ENCODE measurements around the gene AIFM1. TPM values are rescaled to one million over a fixed set of nuclear protein-coding genes. Genes with fewer than 3 reads are reported as not detected.

AIFM1 gene
- total RNA-seq, 1 experiment from 2014 or later: 24.4 TPM

DNA sequence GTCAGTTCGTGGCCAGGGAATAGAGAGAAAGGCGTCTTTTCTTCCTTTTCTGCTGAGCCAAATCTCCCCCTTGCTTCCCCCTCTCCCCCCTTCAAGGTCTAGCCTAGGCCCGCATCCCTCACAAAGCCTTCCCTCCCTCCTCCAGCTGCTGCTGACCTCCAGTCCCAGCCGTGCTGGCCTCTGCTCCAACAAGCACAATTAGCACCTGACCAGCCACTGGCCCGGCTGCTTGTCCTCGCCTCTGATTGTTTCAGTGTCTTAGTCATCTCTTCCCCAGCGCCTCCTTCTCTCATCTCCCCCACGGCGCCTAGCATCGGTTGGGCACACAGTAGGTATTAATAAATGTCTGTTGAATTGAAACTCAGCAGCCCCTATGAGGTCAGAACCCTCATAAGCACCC is 59.6 kb downstream of the AIFM1 start:
- Histone ChIP-seq H3K36me3 (peaks cover 24% of the 10 kb centered on the region), H3K4me3 (no peak overlapping the region), H3K27me3 (replicated peaks) (no peaks in the 10 kb centered on the region), H3K9me3 (replicated peaks) (no peaks in the 10 kb centered on the region), H3K4me1 (replicated peaks) (peaks cover 72% of the 10 kb centered on the region), H3K27ac (0 out of 2 replicates have a peak overlapping the region, but pooled peaks have one; percentile 21)
- DNase-seq (ENCODE audit: low read depth in 1 of 2, low spot score in 2 of 2): peak in 1 of 2 experiments; percentile 56

DNA sequence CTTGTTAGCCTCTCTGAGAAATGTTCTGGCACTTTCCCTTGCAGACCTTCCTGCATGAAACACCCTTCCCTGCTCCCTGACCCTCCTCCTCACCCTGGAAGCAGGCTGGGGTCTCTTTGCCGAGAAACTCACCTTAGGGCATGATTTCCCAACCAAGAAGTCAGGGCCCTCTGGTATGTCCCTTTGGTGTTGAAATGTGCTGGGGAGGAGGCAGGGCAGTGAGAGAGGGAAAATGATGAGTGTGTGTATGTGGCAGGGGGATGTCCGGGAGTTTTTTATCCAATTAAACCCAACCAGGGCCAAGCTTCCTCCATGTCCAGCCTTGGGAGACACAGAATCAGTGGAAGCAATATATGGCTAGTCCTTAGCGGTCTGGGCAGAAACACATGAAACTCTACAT is 60.4 kb downstream of the AIFM1 start:
- H3K4me1 ChIP-seq (replicated peaks): peaks cover 77% of the 10 kb centered on the region
- H3K27ac ChIP-seq: peak overlapping the region; percentile 21; the same call in 1 of the 2 replicates
- H3K27me3 ChIP-seq (replicated peaks): no peaks in the 10 kb centered on the region
- no peak overlapping the region for H3K4me3 ChIP-seq
- H3K9me3 ChIP-seq (replicated peaks): no peaks in the 10 kb centered on the region
- DNase-seq (ENCODE audit: low read depth in 1 of 2, low spot score in 2 of 2): no peak
- H3K36me3 ChIP-seq: peaks cover 29% of the 10 kb centered on the region

DNA sequence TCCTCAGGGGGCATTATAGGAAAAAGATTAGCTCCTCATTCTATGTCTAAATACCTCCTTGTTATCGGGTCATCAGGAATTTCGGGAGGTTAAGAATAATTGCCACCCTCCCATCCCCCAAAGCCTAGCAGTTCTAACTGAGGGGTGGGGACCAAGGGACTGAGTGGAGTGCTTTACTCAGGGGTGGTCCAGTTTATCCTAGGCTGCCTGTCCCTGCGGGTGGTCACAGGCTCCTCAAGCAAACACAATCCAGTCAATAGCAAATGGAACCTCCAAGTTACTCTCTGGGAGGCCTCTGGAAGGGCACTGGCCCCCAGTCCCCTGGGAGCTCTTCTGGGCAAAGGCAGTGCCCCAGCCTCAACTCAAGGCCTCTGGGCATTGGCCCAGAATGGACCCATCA is 62.0 kb downstream of the AIFM1 start:
- DNase-seq (ENCODE audit: low read depth in 1 of 2, low spot score in 2 of 2): peak; percentile 84 to 87
- Histone ChIP-seq H3K36me3 (peaks cover 17% of the 10 kb centered on the region), H3K4me1 (replicated peaks) (peaks cover 71% of the 10 kb centered on the region), H3K27me3 (replicated peaks) (no peaks in the 10 kb centered on the region), H3K4me3 (no peak overlapping the region), H3K27ac (no peak overlapping the region), H3K9me3 (replicated peaks) (no peaks in the 10 kb centered on the region)

DNA sequence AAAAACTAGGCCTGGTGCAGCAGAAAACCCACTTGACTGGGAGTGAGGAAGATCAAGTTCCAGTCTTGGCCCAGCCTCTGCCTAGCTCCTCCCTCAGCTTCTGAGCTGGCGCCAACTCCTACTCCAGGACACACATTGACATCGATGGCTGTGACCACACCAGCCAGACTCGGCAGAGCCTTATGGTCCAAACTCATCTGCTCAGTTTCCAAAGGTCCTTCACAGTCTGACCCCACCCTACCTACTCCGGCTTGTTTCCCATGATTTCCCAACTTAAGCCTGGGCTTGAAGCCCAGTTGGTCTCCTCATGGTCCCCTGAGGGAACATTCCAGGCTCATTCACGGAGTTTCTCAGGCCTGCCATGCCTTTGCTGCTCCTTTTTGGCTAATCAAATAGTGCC is 65.5 kb downstream of the AIFM1 start:
- no peak for DNase-seq (ENCODE audit: low read depth in 1 of 2, low spot score in 2 of 2)
- H3K27ac ChIP-seq: no peak overlapping the region
- H3K4me3 ChIP-seq: no peak overlapping the region
- H3K27me3 ChIP-seq (replicated peaks): no peaks in the 10 kb centered on the region
- no peaks in the 10 kb centered on the region for H3K9me3 ChIP-seq (replicated peaks)
- H3K4me1 ChIP-seq (replicated peaks): peaks cover 41% of the 10 kb centered on the region
- H3K36me3 ChIP-seq: peaks cover 13% of the 10 kb centered on the region

DNA sequence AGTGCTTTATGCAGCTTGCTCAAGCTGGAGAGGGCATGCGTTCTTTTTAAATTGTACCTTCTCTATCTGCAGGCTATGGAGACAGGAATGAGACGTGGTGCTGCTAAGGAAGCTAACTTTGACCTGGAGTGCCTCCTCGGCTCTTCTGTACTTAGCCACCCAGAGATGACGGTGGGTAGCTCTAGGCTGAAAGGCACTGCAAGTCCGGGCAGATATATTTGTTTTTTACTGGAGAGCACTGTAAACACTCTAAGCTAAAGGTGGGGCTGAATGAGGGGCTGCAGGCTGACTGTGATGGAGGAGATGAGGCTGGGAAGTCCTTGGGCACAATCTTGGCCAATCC is 67.5 kb downstream of the AIFM1 start:
- Histone ChIP-seq H3K4me3 (no peak overlapping the region), H3K27me3 (replicated peaks) (no peaks in the 10 kb centered on the region), H3K36me3 (peaks cover 9% of the 10 kb centered on the region), H3K27ac (no peak overlapping the region), H3K9me3 (replicated peaks) (no peaks in the 10 kb centered on the region), H3K4me1 (replicated peaks) (peaks cover 21% of the 10 kb centered on the region)
- no peak for DNase-seq (ENCODE audit: low read depth in 1 of 2, low spot score in 2 of 2)

DNA sequence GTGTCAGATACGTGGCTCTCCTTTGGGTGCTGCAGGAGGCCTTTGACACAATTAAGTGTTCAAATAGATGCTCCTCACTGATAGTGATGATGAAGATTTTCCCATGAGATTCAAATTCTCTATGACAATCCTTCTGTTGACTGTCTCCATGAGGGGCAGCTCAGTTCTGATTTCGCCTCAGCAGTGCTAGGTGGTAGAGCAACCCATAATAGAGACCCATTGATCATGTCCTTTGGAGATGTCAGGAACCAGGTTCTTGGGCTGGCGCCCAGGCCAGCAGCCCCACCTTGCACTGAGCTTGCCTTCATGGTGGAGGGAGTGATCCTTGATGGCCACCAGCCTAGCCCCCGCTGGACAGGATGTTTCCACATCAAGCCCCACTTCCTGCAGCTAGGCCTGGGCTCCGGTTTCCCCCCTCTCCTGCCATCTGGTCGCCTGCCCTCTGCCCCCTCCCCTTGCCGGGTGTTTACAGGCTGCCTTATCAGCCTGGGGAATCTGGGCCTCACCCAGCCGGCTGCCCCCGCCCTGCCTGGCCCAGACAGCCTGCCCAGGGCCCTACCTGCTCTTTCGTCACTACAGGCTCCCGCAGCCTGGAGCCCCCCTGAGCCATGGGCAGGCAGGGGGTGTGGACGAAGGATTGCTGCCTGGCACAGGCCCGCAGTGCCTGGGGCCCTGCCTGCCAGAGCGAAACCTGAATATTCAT is 68.0 kb downstream of the AIFM1 start:
- Histone ChIP-seq H3K27ac (no peak overlapping the region), H3K9me3 (replicated peaks) (no peaks in the 10 kb centered on the region), H3K4me3 (no peak overlapping the region), H3K27me3 (replicated peaks) (no peaks in the 10 kb centered on the region), H3K36me3 (peaks cover 9% of the 10 kb centered on the region), H3K4me1 (replicated peaks) (peaks cover 16% of the 10 kb centered on the region)
- DNase-seq (ENCODE audit: low read depth in 1 of 2, low spot score in 2 of 2): no peak

DNA sequence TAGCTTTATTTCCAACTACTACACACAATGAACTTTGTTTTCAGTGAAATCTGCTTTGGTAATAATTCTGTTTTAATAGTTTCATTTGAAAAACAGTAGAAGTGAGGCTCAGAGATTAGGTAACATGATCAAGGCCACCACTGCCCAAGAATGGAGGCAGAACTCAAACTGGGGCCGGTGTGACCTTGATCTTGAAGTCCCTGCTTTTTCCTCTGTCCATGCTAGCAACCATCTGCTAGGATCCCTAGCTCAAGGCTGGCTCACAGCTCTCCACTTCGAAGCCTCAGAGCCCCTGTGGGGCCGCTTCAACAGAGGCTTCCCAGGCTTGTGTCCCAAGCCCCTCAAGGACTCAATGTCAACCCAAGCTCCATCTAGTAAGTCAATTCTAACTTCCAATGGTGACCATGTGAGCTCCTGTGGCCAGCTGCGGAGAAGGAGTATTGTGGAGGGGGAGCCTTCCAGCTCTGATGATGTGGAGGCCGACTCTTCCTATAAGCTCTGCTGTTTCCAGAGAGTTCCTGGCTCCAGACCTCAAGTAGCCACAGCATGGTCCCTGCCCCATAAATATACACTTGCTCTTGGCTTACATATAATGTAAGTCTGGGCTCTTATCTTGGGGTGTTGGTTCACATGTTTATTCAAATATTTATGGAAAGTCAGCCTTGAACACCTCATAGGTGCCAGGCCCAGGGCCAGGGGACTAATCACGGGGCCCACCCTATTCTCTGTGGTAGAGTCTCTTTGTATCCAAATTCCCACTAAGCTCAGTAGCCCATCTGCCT is 70.2 kb downstream of the AIFM1 start:
- DNase-seq (ENCODE audit: low read depth in 1 of 2, low spot score in 2 of 2): no peak
- Histone ChIP-seq H3K36me3 (no peaks in the 10 kb centered on the region; the same call in 1 of the 2 replicates), H3K27ac (no peak overlapping the region), H3K4me1 (replicated peaks) (peaks cover 8% of the 10 kb centered on the region), H3K9me3 (replicated peaks) (no peaks in the 10 kb centered on the region), H3K4me3 (no peak overlapping the region), H3K27me3 (replicated peaks) (no peaks in the 10 kb centered on the region)

DNA sequence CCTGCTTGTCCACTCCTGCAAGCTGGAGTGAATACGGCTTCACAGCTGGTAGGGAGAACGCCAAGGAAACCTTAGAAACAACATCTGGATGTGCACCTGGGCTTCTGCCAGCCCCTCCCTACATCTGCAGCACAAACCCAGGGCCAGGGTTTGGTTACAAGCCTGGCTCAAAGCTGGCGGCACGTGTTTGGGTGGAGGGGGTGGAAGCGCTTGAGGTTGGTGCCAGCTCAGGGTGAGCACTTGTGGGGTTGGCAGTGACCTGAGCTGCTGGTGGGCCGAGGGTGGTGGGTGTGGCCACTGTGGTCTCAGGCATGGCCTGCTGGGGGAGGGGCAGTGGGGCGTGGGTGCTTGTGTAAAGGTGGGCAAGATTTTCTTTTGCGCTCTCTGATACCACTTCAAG is 70.9 kb downstream of the AIFM1 start:
- no peaks in the 10 kb centered on the region; the same call in 1 of the 2 replicates for H3K36me3 ChIP-seq
- no peak overlapping the region for H3K4me3 ChIP-seq
- no peak for DNase-seq (ENCODE audit: low read depth in 1 of 2, low spot score in 2 of 2)
- H3K27me3 ChIP-seq (replicated peaks): no peaks in the 10 kb centered on the region
- no peaks in the 10 kb centered on the region for H3K9me3 ChIP-seq (replicated peaks)
- no peak overlapping the region for H3K27ac ChIP-seq
- H3K4me1 ChIP-seq (replicated peaks): peaks cover 12% of the 10 kb centered on the region

DNA sequence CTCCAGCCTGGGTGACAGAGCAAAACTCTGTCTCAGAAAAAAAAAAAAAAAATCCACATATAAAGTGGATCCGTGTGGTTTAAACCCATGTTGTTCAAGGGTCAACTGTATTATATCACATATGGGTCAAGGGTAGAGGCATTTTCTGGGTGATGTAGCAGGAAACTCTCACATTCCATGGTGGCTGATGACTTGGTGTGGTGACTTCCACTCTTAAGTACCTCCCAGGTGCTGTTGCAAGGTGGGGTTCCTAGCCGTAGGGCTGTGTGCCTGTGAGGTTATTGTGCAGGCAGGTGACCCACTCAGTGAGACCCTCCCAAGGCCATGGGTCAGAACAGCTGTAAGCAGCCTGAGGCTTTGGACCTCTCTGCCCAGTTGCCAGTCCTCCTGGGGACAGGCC is 72.4 kb downstream of the AIFM1 start:
- no peaks in the 10 kb centered on the region for H3K27me3 ChIP-seq (replicated peaks)
- DNase-seq (ENCODE audit: low read depth in 1 of 2, low spot score in 2 of 2): no peak
- H3K4me1 ChIP-seq (replicated peaks): peaks cover 23% of the 10 kb centered on the region
- no peak overlapping the region for H3K4me3 ChIP-seq
- no peak overlapping the region for H3K27ac ChIP-seq
- H3K9me3 ChIP-seq (replicated peaks): no peaks in the 10 kb centered on the region
- H3K36me3 ChIP-seq: no peaks in the 10 kb centered on the region

DNA sequence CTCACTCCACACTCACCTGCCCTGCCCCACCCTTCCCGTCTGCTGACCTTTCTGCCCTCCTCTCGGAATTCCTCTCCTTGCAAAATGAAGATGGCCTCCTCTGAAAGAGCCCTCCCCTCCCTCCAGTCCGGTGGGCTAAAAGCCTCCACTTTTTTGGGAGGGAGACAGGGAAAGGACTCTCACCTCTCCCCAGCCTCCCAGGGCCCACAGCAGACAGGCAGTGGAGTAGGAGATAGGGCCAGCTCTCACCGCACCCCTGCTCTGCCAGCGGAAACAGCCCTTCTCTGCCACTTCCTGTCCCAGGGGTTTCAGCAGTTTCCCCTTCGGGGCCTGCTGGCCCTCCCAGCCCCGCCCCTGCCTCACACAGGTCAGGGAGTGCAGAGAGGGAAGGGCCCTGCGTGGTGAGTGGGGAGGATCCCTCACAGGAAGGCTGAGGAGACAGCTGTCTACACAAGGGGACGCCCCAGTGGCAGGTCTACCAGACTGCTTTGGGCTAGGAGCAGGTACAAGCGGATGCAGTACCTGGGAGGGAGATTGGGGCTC is 73.6 kb downstream of the AIFM1 start:
- Histone ChIP-seq H3K27me3 (replicated peaks) (no peaks in the 10 kb centered on the region), H3K27ac (no peak overlapping the region), H3K9me3 (replicated peaks) (no peaks in the 10 kb centered on the region), H3K36me3 (no peaks in the 10 kb centered on the region), H3K4me3 (no peak overlapping the region), H3K4me1 (replicated peaks) (peaks cover 23% of the 10 kb centered on the region)
- no peak for DNase-seq (ENCODE audit: low read depth in 1 of 2, low spot score in 2 of 2)

DNA sequence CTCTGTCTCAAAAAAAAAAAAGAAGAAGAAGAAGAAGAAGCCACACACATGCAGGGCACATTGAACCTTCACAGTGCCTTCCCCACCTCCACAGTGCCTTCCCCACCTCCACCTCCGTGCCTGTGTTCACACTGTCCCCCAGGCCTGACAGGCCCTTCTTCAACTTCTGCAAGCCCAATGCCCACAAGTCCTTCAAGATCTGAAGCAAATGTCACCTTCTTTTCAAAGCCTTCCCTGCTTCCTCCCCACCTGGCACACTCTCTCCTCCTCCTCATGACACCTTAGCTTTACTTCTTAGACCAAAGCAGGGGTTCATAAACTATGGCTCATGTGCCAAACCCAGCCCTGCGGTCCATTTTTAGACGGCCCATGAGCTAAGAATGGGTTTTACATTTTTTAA is 75.3 kb downstream of the AIFM1 start:
- Histone ChIP-seq H3K27ac (no peak overlapping the region), H3K4me3 (no peak overlapping the region), H3K36me3 (peaks cover 10% of the 10 kb centered on the region), H3K4me1 (replicated peaks) (peaks cover 40% of the 10 kb centered on the region), H3K27me3 (replicated peaks) (no peaks in the 10 kb centered on the region), H3K9me3 (replicated peaks) (no peaks in the 10 kb centered on the region)
- DNase-seq (ENCODE audit: low read depth in 1 of 2, low spot score in 2 of 2): no peak

DNA sequence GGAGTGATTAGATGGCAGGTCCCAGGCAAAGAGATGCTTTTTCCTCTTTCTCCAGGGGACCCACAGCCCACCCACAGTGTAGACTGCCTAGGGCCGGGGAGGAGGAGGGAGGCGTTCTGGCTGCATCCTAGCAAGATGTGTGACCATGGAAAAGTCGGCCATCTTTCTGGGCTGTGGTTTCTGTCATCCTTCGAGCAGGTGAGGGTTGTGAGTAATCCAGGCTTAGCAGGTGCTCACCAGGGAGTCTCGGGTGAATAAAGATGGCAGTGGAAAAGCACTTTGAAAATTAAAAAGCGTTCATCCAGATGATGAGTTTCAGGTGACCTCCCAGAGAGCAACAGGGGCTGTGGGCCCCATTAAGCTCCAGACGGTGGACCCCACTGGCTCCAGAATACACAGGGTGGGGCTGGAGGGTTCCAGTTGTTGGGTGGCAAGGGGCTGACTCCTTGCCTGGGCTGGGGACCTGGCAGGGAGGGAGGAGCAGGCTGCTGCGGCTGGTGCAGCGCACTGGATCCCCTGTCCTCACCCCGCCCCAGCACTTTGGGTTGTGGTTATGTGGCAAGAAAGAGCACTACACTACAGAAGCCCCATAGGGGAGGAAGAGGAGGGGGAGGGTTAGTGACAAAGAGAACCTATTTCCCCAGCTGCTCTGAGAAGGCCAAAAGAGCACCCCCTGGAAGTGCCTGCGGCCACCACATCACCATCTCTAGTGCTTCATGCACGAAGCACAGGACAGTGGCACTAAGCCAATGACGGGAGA is 79.0 kb downstream of the AIFM1 start:
- peaks cover 26% of the 10 kb centered on the region for H3K36me3 ChIP-seq
- H3K4me3 ChIP-seq: no peak overlapping the region
- H3K27ac ChIP-seq: no peak overlapping the region
- H3K9me3 ChIP-seq (replicated peaks): no peaks in the 10 kb centered on the region
- no peaks in the 10 kb centered on the region for H3K27me3 ChIP-seq (replicated peaks)
- peaks cover 74% of the 10 kb centered on the region for H3K4me1 ChIP-seq (replicated peaks)
- peak in 1 of 2 experiments; percentile 21 for DNase-seq (ENCODE audit: low read depth in 1 of 2, low spot score in 2 of 2)

DNA sequence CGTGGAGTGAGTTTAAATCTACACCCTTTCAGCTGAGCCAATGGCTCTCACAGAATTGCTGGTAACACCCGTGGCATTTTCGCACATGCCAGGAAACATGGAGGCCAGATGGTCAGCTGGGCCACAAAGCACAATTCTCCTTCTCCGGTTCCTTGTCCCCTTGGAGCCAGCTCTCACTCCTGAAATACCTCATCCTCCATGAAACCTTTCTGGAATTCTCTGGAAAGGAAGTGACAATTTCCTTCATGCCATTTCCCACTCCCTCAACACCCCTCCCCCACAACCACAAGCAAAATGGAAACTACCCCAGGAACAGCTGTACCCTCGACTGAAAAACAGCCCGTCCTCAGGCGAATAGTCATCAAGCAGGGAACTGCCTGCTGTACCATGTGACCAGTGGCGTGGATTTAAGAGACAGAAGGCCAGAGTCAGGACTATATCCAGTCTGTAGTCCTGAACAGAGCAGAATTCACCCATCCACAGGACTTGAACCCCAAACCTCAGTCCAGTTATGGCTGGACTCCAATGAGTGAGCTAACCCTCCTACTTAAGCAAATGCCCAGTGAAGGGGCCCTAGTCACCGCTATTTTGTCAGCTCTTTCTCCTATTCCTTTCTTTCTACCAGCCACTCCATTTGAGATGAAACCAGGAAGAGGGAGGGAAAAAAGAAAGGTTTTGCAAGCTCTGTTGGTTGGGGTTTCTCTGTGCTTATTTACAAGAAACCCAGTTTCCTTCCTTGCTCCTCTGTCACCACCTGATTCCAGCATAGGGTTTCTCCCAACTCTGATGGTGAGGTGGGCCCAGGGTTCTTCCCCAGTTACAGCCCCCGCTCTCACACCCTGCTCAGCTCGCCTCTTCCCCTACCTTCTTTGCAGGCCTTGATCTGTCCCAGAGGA is 79.8 kb downstream of the AIFM1 start:
- Histone ChIP-seq H3K36me3 (peaks cover 30% of the 10 kb centered on the region), H3K27ac (no peak overlapping the region), H3K27me3 (replicated peaks) (no peaks in the 10 kb centered on the region), H3K4me1 (replicated peaks) (peaks cover 78% of the 10 kb centered on the region), H3K4me3 (no peak overlapping the region), H3K9me3 (replicated peaks) (no peaks in the 10 kb centered on the region)
- no peak for DNase-seq (ENCODE audit: low read depth in 1 of 2, low spot score in 2 of 2)
